Loucy (cell line): ENCODE data around the gene PBX1.

Experiments
- H2AFZ ChIP-seq: fragments of 200-600 bp; sonication (generic); 2 replicates; pipeline ENCODE4 v1.6.0; 2016; ENCODE audit warnings: antibody characterized with exemption, mild to moderate bottlenecking, low read length, moderate library complexity
- H3F3A ChIP-seq: fragments of 200-600 bp; 2 replicates; pipeline ENCODE4 v1.6.0; 2016; ENCODE audit warnings: antibody characterized with exemption, low read depth, mild to moderate bottlenecking
- H3K27me3 ChIP-seq: fragments of 200-600 bp; sonication (generic); 2 replicates; pipeline ENCODE4 v1.6.1; 2014; ENCODE audit warnings: low read length, mild to moderate bottlenecking; ENCODE audit not compliant: insufficient read depth, poor library complexity, severe bottlenecking
- H3K36me3 ChIP-seq: fragments of 200-600 bp; sonication (generic); 2 replicates; pipeline ENCODE4 v1.6.1; 2016; ENCODE audit warnings: low read length; ENCODE audit not compliant: insufficient read depth
- H3K4me1 ChIP-seq: fragments of 200-600 bp; sonication (generic); 2 replicates; pipeline ENCODE4 v1.5.1; 2014; ENCODE audit warnings: low read length, mild to moderate bottlenecking; ENCODE audit not compliant: insufficient read depth, poor library complexity, severe bottlenecking
- H3K4me2 ChIP-seq: fragments of 200-600 bp; sonication (generic); 2 replicates; pipeline ENCODE4 v1.6.0; 2014; ENCODE audit warnings: antibody characterized with exemption, low read length, low read depth, mild to moderate bottlenecking; ENCODE audit not compliant: poor library complexity, severe bottlenecking
- H3K4me3 ChIP-seq: fragments of 200-600 bp; sonication (generic); 2 replicates; pipeline ENCODE4 v1.5.1; 2014; ENCODE audit warnings: low read length, mild to moderate bottlenecking, mixed read lengths; ENCODE audit not compliant: poor library complexity, severe bottlenecking
- H3K79me2 ChIP-seq: fragments of 200-600 bp; sonication (generic); 2 replicates; pipeline ENCODE4 v1.6.1; 2014; ENCODE audit warnings: low read length; ENCODE audit not compliant: insufficient read depth
- H3K9ac ChIP-seq: fragments of 200-600 bp; sonication (generic); 2 replicates; pipeline ENCODE4 v1.6.0; 2014; ENCODE audit warnings: mild to moderate bottlenecking, low read depth, low read length, moderate library complexity; ENCODE audit not compliant: poor library complexity, severe bottlenecking
- H3K9me2 ChIP-seq: fragments of 200-600 bp; sonication (generic); replicated peaks from 2 replicates; pipeline ENCODE4 v1.6.1; 2016; ENCODE audit warnings: low read depth, low read length, mixed read lengths
- H3K9me3 ChIP-seq: fragments of 200-600 bp; sonication (generic); 2 replicates; pipeline ENCODE4 v1.6.1; 2014; ENCODE audit warnings: mild to moderate bottlenecking, antibody characterized with exemption, low read length, low read depth; ENCODE audit not compliant: insufficient read depth
- H4K20me1 ChIP-seq: fragments of 200-600 bp; sonication (generic); 2 replicates; pipeline ENCODE4 v1.6.0; 2014; ENCODE audit warnings: antibody characterized with exemption, low read length, mild to moderate bottlenecking; ENCODE audit not compliant: insufficient read depth, poor library complexity, severe bottlenecking
- EZH2phosphoT487 ChIP-seq: fragments of 200-600 bp; IDR thresholded peaks from 2 replicates; pipeline ENCODE4 v1.6.1; 2018; ENCODE audit warnings: antibody characterized with exemption, mild to moderate bottlenecking, moderate library complexity, borderline replicate concordance
- TF ChIP-seq, protein P1 (sequence below): fragments of 200-600 bp; sonication (generic); conservative IDR thresholded peaks from 2 replicates; pipeline ENCODE4 v1.5.1; 2014; ENCODE audit warnings: mild to moderate bottlenecking, antibody characterized with exemption, low read length

PBX1 gene

DNA sequence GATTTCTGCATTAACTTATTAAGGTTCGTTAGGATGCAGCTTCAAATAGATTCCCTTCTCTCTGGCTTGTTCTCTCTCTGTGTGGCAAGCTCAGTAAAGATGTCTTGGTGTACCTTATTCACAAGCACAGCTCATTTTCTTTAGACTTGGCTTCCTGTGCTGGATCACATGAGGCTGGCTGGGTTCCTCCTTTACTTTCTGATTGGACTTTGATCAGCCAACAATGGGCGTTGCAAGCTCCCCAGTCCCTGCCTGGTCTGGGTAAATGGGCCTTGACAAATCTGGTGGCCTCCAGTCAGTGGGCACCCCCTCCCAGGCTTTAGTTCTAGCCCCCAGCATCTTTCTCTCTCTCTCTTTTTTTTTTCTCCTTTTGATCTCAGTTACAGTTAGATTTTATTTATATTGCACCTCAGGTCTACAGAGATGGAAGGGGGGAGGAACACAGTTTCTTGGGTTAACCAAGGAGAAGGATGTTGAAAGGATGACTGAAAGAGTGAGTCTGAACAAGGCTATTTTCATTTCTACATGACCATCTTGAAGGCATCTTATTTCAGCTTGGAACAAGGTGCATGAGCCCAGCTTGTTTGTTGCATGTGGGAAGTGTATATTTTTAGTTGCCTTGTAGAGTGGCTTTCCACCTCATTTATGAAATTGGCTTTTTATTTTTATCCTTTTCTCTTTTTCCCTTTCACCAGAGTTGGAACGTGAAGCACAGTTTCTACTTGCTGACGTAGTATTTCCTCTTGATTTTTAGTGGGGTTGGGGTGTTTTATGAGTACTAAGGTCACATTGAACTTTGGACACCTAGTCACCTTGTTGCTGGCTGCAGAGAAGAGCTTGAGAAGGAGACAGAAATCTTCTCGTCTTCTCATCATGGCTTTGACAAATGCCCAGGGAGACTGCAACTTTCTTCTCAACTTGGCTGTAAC lies 77.1 kb downstream of the PBX1 start:
- Histone ChIP-seq H3K79me2 (no peaks in the 10 kb centered on the region), H3K9ac (no peak overlapping the region), H3K36me3 (no peaks in the 10 kb centered on the region), H4K20me1 (no peaks in the 10 kb centered on the region), H3K9me3 (no peaks in the 10 kb centered on the region), H3F3A (no peaks in the 10 kb centered on the region), H3K4me1 (no peaks in the 10 kb centered on the region), H3K9me2 (no peaks in the 10 kb centered on the region), H3K27me3 (no peaks in the 10 kb centered on the region), H3K4me3 (no peak overlapping the region), H2AFZ (no peak overlapping the region), H3K4me2 (no peak overlapping the region)
- no peak for TF ChIP-seq EZH2phosphoT487
- TF ChIP-seq, protein P1, sequence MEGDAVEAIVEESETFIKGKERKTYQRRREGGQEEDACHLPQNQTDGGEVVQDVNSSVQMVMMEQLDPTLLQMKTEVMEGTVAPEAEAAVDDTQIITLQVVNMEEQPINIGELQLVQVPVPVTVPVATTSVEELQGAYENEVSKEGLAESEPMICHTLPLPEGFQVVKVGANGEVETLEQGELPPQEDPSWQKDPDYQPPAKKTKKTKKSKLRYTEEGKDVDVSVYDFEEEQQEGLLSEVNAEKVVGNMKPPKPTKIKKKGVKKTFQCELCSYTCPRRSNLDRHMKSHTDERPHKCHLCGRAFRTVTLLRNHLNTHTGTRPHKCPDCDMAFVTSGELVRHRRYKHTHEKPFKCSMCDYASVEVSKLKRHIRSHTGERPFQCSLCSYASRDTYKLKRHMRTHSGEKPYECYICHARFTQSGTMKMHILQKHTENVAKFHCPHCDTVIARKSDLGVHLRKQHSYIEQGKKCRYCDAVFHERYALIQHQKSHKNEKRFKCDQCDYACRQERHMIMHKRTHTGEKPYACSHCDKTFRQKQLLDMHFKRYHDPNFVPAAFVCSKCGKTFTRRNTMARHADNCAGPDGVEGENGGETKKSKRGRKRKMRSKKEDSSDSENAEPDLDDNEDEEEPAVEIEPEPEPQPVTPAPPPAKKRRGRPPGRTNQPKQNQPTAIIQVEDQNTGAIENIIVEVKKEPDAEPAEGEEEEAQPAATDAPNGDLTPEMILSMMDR = no peak

DNA sequence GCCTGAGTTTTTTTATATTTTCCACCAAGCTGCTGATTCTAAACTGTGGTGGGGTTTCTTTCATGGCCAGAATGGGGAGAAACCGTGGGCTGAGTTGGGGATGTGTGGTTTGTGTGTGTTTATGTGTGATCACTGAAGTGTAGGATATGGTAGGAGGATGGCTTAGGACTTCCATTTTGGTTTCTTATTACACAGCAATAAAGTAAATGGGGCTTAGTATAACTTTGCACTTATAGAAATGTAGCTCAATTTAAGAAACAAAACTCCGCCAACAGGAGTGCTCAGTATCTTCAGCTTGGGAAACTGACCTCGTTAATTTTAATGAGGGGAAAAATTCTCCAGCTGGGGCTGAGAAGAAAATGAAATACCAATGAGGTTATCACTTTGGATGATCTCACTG lies 77.8 kb downstream of the PBX1 start:
- no peaks in the 10 kb centered on the region for H3K4me1 ChIP-seq
- H3F3A ChIP-seq = no peaks in the 10 kb centered on the region
- no peaks in the 10 kb centered on the region for H3K9me3 ChIP-seq
- H3K4me2 ChIP-seq = no peak overlapping the region
- H3K9ac ChIP-seq = no peak overlapping the region
- no peaks in the 10 kb centered on the region for H4K20me1 ChIP-seq
- no peaks in the 10 kb centered on the region for H3K27me3 ChIP-seq
- H3K9me2 ChIP-seq = no peaks in the 10 kb centered on the region
- H2AFZ ChIP-seq = no peak overlapping the region
- no peaks in the 10 kb centered on the region for H3K79me2 ChIP-seq
- H3K36me3 ChIP-seq = no peaks in the 10 kb centered on the region
- no peak overlapping the region for H3K4me3 ChIP-seq
- no peak for TF ChIP-seq EZH2phosphoT487

DNA sequence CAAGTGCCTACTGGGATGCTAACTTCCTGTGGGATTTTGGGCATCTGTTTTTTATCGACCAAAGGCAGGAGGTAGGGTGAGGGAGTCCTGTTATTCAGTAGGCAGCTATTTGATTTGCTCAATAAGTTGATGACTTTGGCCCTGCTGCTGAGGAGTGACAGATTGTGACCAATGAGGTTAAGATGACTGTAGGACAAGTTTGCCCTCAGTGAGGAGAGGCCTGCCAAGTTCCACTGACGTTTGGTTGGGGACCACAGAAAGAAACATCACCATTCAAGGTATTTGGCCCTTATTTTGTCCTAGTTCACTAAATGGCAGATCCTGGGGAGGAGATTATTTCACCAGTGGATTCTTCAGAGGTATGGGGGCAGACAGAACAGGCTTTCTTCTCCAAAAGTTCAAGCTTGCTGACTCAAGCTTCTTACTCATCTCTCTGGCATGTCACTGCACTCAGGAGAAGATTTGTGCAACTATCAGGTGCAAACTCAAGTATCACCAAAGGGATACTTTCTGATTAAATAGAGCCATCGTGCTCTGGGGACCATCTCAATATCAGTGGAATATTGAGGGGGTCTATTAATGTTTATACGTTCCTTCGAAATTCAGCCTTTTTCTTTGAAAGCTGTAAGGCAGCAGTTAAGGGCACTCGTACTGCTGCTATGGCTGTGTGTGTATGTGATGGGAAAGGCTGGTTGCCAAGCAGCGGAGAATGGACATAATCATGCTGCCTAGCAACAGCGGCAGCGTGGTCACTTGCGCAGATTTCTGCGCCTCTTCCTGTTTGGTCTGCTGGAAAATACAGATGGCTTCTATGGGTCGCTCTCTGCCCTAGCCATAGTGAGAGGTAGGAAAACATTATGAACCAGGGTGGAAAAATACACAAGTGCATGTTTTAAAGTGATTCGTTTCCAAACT lies 78.7 kb downstream of the PBX1 start:
- H3K4me1 ChIP-seq = no peaks in the 10 kb centered on the region
- H3F3A ChIP-seq = no peaks in the 10 kb centered on the region
- no peaks in the 10 kb centered on the region for H4K20me1 ChIP-seq
- no peak overlapping the region for H3K9ac ChIP-seq
- no peaks in the 10 kb centered on the region for H3K79me2 ChIP-seq
- no peaks in the 10 kb centered on the region for H3K9me2 ChIP-seq
- H3K36me3 ChIP-seq = no peaks in the 10 kb centered on the region
- no peaks in the 10 kb centered on the region for H3K9me3 ChIP-seq
- no peak overlapping the region for H3K4me3 ChIP-seq
- no peak overlapping the region for H3K4me2 ChIP-seq
- H2AFZ ChIP-seq = no peak overlapping the region
- H3K27me3 ChIP-seq = no peaks in the 10 kb centered on the region
- TF ChIP-seq EZH2phosphoT487 = no peak
- TF ChIP-seq, protein P1 = no peak
